PC-9 (cell line): ENCODE results near the gene ZDHHC12. TPM values are rescaled to one million over a fixed set of nuclear protein-coding genes. Genes with fewer than 3 reads are reported as not detected.

Source experiments
- BruUV-seq: library from RNA; stranded (reverse); fragments of 400-500 nt; replicated peaks from 2 replicates; lab custom pipeline; 2021; lab: Mats Ljungman, UMichigan
- CTCF ChIA-PET: fragments of 300-600 bp; sonication (Branson Sonifier 250); formaldehyde crosslinking; loops from one replicate; lab custom pipeline; 2022; ENCODE audit warnings: antibody characterized with exemption; lab: Charles Lee
- POLR2A ChIA-PET: fragments of 300-600 bp; sonication (Branson Sonifier 250); formaldehyde crosslinking; loops from one replicate; lab custom pipeline; 2022; ENCODE audit warnings: antibody characterized with exemption; ENCODE audit not compliant: unreplicated experiment; lab: Charles Lee
- DNase-seq, 2 experiments: peaks; one replicate each; pipeline versions ENCODE4 v3.0.0 to v3.0.0-alpha.2; 2015 to 2022; ENCODE audit warnings: mixed read lengths in 1 of 2
- H2AFZ ChIP-seq: fragments of 200-600 bp; sonication (generic); 2 replicates; pipeline ENCODE4 v1.8.1; 2017; ENCODE audit warnings: antibody characterized with exemption
- H3F3A ChIP-seq: fragments of 200-600 bp; sonication (generic); 2 replicates; pipeline ENCODE4 v1.8.1; 2017; ENCODE audit warnings: antibody characterized with exemption, mild to moderate bottlenecking, low read depth; ENCODE audit not compliant: insufficient read depth
- H3K27ac ChIP-seq: fragments of 200-600 bp; sonication (generic); 2 replicates; pipeline ENCODE4 v1.6.1; 2016; ENCODE audit warnings: mixed run types
- H3K27me3 ChIP-seq: fragments of 200-600 bp; sonication (generic); 2 replicates; pipeline ENCODE4 v1.6.1; 2016; ENCODE audit warnings: low read depth, mixed run types; ENCODE audit not compliant: insufficient read depth
- H3K36me3 ChIP-seq: fragments of 200-600 bp; sonication (generic); 2 replicates; pipeline ENCODE4 v1.6.1; 2016; ENCODE audit warnings: low read depth, mixed run types
- H3K4me1 ChIP-seq: fragments of 200-600 bp; sonication (generic); replicated peaks from 2 replicates; pipeline ENCODE4 v1.6.1; 2016; ENCODE audit warnings: mixed run types; ENCODE audit not compliant: insufficient read depth
- H3K4me2 ChIP-seq: fragments of 200-600 bp; sonication (generic); 2 replicates; pipeline ENCODE4 v1.6.1; 2017; ENCODE audit warnings: mixed run types
- H3K4me3 ChIP-seq: fragments of 200-600 bp; sonication (generic); 2 replicates; pipeline ENCODE4 v1.6.1; 2016; ENCODE audit warnings: mixed run types
- H3K79me2 ChIP-seq: fragments of 200-600 bp; sonication (generic); 2 replicates; pipeline ENCODE4 v1.6.1; 2017; ENCODE audit warnings: low read depth, mixed run types
- H3K9me2 ChIP-seq: fragments of 200-600 bp; sonication (generic); 2 replicates; pipeline ENCODE4 v1.8.1; 2017; ENCODE audit warnings: mild to moderate bottlenecking; ENCODE audit not compliant: insufficient read depth
- H3K9me3 ChIP-seq: fragments of 200-600 bp; sonication (generic); 2 replicates; pipeline ENCODE4 v1.8.1; 2016; ENCODE audit warnings: low read depth; ENCODE audit not compliant: insufficient read depth
- H4K20me1 ChIP-seq: fragments of 200-600 bp; sonication (generic); 2 replicates; pipeline ENCODE4 v1.8.1; 2017; ENCODE audit not compliant: insufficient read depth
- CTCF ChIP-seq: fragments of 200-600 bp; sonication (generic); conservative IDR thresholded peaks from 2 replicates; pipeline ENCODE4 v1.6.1; 2017; ENCODE audit warnings: mixed run types, antibody characterized with exemption, mild to moderate bottlenecking, moderate library complexity
- EZH2 ChIP-seq: fragments of 200-600 bp; sonication (generic); IDR thresholded peaks from 2 replicates; pipeline ENCODE4 v1.8.0; 2017; ENCODE audit warnings: antibody characterized with exemption, low read depth
- intact Hi-C: fragments of 100-400 bp; cut with micrococcal nuclease; formaldehyde crosslinking; loops from one replicate; pipeline ENCODE4 v1.10.0; 2022; ENCODE audit not compliant: unreplicated experiment
- total RNA-seq: library from RNA; stranded (reverse); gene quantifications from 2 replicates; pipeline ENCODE4 v1.2.3, GENCODE V29; 2021

ZDHHC12 gene
- total RNA-seq, 1 experiment from 2014 or later: 102 TPM

- BruUV-seq: no TSS peak
- H3K4me1 ChIP-seq: peaks cover 4% of the 10 kb centered on the region; the same call in 1 of the 2 replicates
- ChIA-PET CTCF (no interaction called here), POLR2A (no interaction called here)
- H3K27ac ChIP-seq: no peak overlapping the region
- no peak overlapping the region for H3K4me3 ChIP-seq
- no peaks in the 10 kb centered on the region for H3F3A ChIP-seq
- no peak overlapping the region for H2AFZ ChIP-seq
- H3K27me3 ChIP-seq: no peaks in the 10 kb centered on the region
- H3K9me3 ChIP-seq: no peaks in the 10 kb centered on the region
- H3K9me2 ChIP-seq: no peaks in the 10 kb centered on the region
- TF ChIP-seq EZH2 (no peak), CTCF (no peak)
- no peaks in the 10 kb centered on the region for H3K36me3 ChIP-seq
- intact Hi-C loops: no loop called here
- no peak overlapping the region for H3K4me2 ChIP-seq
- no peak for DNase-seq
- H4K20me1 ChIP-seq: no peaks in the 10 kb centered on the region
- no peaks in the 10 kb centered on the region for H3K79me2 ChIP-seq
Observed at GRCh38 chr9:128713411-128713780, 10.5 kb downstream of the ZDHHC12 start.

- CTCF ChIA-PET: no interaction called here
- Histone ChIP-seq H3F3A (no peaks in the 10 kb centered on the region), H3K9me2 (no peaks in the 10 kb centered on the region), H4K20me1 (no peaks in the 10 kb centered on the region), H2AFZ (no peak overlapping the region), H3K4me1 (peaks cover 4% of the 10 kb centered on the region; the same call in 1 of the 2 replicates), H3K79me2 (no peaks in the 10 kb centered on the region), H3K9me3 (no peaks in the 10 kb centered on the region), H3K36me3 (no peaks in the 10 kb centered on the region), H3K27me3 (no peaks in the 10 kb centered on the region), H3K4me3 (no peak overlapping the region), H3K4me2 (no peak overlapping the region), H3K27ac (no peak overlapping the region)
- POLR2A ChIA-PET: no interaction called here
- no peak for TF ChIP-seq CTCF
- no peak for TF ChIP-seq EZH2
- no TSS peak for BruUV-seq
- no peak for DNase-seq
- intact Hi-C loops: no loop called here
Observed at GRCh38 chr9:128712451-128713410, 11.2 kb downstream of the ZDHHC12 start.

GRCh38 chr9:128707446-128707845, 16.5 kb downstream of the ZDHHC12 start:
- Histone ChIP-seq H3K9me3 (no peaks in the 10 kb centered on the region), H3K4me2 (no peak overlapping the region), H2AFZ (no peak overlapping the region), H3K4me3 (no peak overlapping the region), H3F3A (no peaks in the 10 kb centered on the region; the same call in 1 of the 2 replicates), H4K20me1 (no peaks in the 10 kb centered on the region), H3K9me2 (no peaks in the 10 kb centered on the region), H3K4me1 (no peaks in the 10 kb centered on the region), H3K79me2 (no peaks in the 10 kb centered on the region), H3K27me3 (no peaks in the 10 kb centered on the region), H3K36me3 (no peaks in the 10 kb centered on the region), H3K27ac (no peak overlapping the region)
- BruUV-seq: no TSS peak
- no peak for DNase-seq
- ChIA-PET CTCF (no interaction called here), POLR2A (no interaction called here)
- intact Hi-C loops: no loop called here
- TF ChIP-seq CTCF (no peak), EZH2 (no peak)
